Mesendoderm (in vitro differentiated cells): ENCODE data around the gene SASH1.

ENCODE experiments used
- DNase-seq: peaks from one replicate; pipeline ENCODE4 v3.0.0; 2013
- H2AK5ac ChIP-seq: 2 replicates; pipeline ENCODE4 v1.6.1; 2013; ENCODE audit warnings: low read length, inconsistent platforms
- H2BK120ac ChIP-seq: 2 replicates; pipeline ENCODE4 v1.6.1; 2013; ENCODE audit warnings: low read depth, mild to moderate bottlenecking, low read length, moderate library complexity, mixed read lengths
- H2BK15ac ChIP-seq: replicated peaks from 2 replicates; pipeline ENCODE4 v1.6.1; 2013; ENCODE audit warnings: low read depth, mild to moderate bottlenecking, moderate library complexity
- H2BK5ac ChIP-seq: 2 replicates; pipeline ENCODE4 v1.6.1; 2013; ENCODE audit warnings: low read length, inconsistent platforms
- H3K18ac ChIP-seq: 2 replicates; pipeline ENCODE4 v1.6.1; 2013; ENCODE audit warnings: mild to moderate bottlenecking, low read length, mixed read lengths
- H3K23ac ChIP-seq: one replicate; pipeline ENCODE4 v1.6.1; 2013; ENCODE audit warnings: low read length
- H3K27ac ChIP-seq: 2 replicates; pipeline ENCODE4 v1.5.1; 2013; ENCODE audit warnings: low read depth, mild to moderate bottlenecking, inconsistent platforms, low read length, moderate library complexity
- H3K27me3 ChIP-seq: 2 replicates; pipeline ENCODE4 v1.6.1; 2013; ENCODE audit warnings: low read length, control low read depth, mild to moderate bottlenecking, inconsistent platforms; ENCODE audit not compliant: insufficient read depth, poor library complexity
- H3K36me3 ChIP-seq: 2 replicates; pipeline ENCODE4 v1.6.1; 2013; ENCODE audit warnings: low read length, inconsistent platforms; ENCODE audit not compliant: control insufficient read depth, insufficient read depth
- H3K4ac ChIP-seq: one replicate; pipeline ENCODE4 v1.6.1; 2013; ENCODE audit warnings: low read depth, mild to moderate bottlenecking, low read length, moderate library complexity
- H3K4me1 ChIP-seq: 2 replicates; pipeline ENCODE4 v1.6.1; 2013; ENCODE audit warnings: low read depth, low read length, inconsistent platforms; ENCODE audit not compliant: control insufficient read depth
- H3K4me2 ChIP-seq: 2 replicates; pipeline ENCODE4 v1.6.1; 2013; ENCODE audit warnings: low read length
- H3K4me3 ChIP-seq: 2 replicates; pipeline ENCODE4 v1.5.1; 2013; ENCODE audit warnings: mild to moderate bottlenecking, low read length
- H3K56ac ChIP-seq: one replicate; pipeline ENCODE4 v1.6.1; 2013; ENCODE audit warnings: low read length
- H3K79me1 ChIP-seq: 2 replicates; pipeline ENCODE4 v1.6.1; 2013; ENCODE audit warnings: low read length, inconsistent platforms
- H3K79me2 ChIP-seq: 2 replicates; pipeline ENCODE4 v1.6.1; 2013; ENCODE audit warnings: mild to moderate bottlenecking, low read length; ENCODE audit not compliant: control insufficient read depth, insufficient read depth
- H3K9ac ChIP-seq: 2 replicates; pipeline ENCODE4 v1.6.1; 2013; ENCODE audit warnings: low read length, inconsistent platforms
- H4K5ac ChIP-seq: one replicate; pipeline ENCODE4 v1.6.1; 2013; ENCODE audit warnings: low read length
- H4K8ac ChIP-seq: one replicate; pipeline ENCODE4 v1.6.1; 2013; ENCODE audit warnings: low read depth, mild to moderate bottlenecking, control low read depth, low read length, moderate library complexity
- WGBS: extraction: QIAGEN DNeasy Blood & Tissue Kit; methylation state at CpG from one replicate; pipeline ENCODE4 v1.1.7; 2013; ENCODE audit warnings: low lambda C conversion rate, missing lambda C conversion rate; ENCODE audit not compliant: insufficient coverage; ENCODE audit errors: extremely low coverage; 5-methylcytosine and 5-hydroxymethylcytosine counted together

SASH1 gene

GRCh38 chr6:148530976-148531375, 188.3 kb downstream of the SASH1 start:
- Histone ChIP-seq H3K4me2 (no peak overlapping the region), H3K9ac (no peak overlapping the region), H3K27me3 (no peaks in the 10 kb centered on the region), H4K5ac (no peak overlapping the region), H3K4ac (no peak overlapping the region), H3K27ac (no peak overlapping the region), H2AK5ac (no peak overlapping the region), H2BK5ac (no peak overlapping the region), H3K18ac (no peak overlapping the region), H2BK15ac (no peak overlapping the region), H3K56ac (no peak overlapping the region), H3K23ac (no peak overlapping the region), H3K4me3 (no peak overlapping the region), H3K36me3 (peaks cover 3% of the 10 kb centered on the region), H3K79me1 (no peaks in the 10 kb centered on the region), H4K8ac (no peak overlapping the region), H3K4me1 (peaks cover 2% of the 10 kb centered on the region), H3K79me2 (no peaks in the 10 kb centered on the region), H2BK120ac (no peak overlapping the region)
- WGBS, result 100% methylated on average over 3 of the region's 4 CpGs
- no peak for DNase-seq

- Histone ChIP-seq H3K36me3 (peaks cover 2% of the 10 kb centered on the region), H3K9ac (no peak overlapping the region), H3K56ac (no peak overlapping the region), H4K5ac (no peak overlapping the region), H2BK15ac (no peak overlapping the region), H3K27ac (no peak overlapping the region), H3K18ac (no peak overlapping the region), H2BK120ac (no peak overlapping the region), H3K4me1 (peaks cover 2% of the 10 kb centered on the region), H3K23ac (no peak overlapping the region), H4K8ac (no peak overlapping the region), H2AK5ac (no peak overlapping the region), H2BK5ac (no peak overlapping the region), H3K4me3 (no peak overlapping the region), H3K79me1 (no peaks in the 10 kb centered on the region), H3K4me2 (no peak overlapping the region), H3K27me3 (no peaks in the 10 kb centered on the region), H3K79me2 (no peaks in the 10 kb centered on the region), H3K4ac (no peak overlapping the region)
- no peak for DNase-seq
- no CpG with 5 or more reads among the region's 13 CpGs for WGBS
Measured at GRCh38 chr6:148532698-148533097, 190.1 kb downstream of the SASH1 start.

GRCh38 chr6:148533309-148534107, 190.9 kb downstream of the SASH1 start:
- H3K4me3 ChIP-seq, result no peak overlapping the region
- H3K4me1 ChIP-seq, result peaks cover 3% of the 10 kb centered on the region
- no peaks in the 10 kb centered on the region for H3K79me1 ChIP-seq
- no peak overlapping the region for H3K4ac ChIP-seq
- WGBS, result no CpG with 5 or more reads among the region's 24 CpGs
- no peak overlapping the region for H2BK5ac ChIP-seq
- no peak for DNase-seq
- no peak overlapping the region for H3K23ac ChIP-seq
- no peak overlapping the region for H3K4me2 ChIP-seq
- no peak overlapping the region for H3K56ac ChIP-seq
- H3K18ac ChIP-seq, result no peak overlapping the region
- no peak overlapping the region for H2BK15ac ChIP-seq
- no peak overlapping the region for H4K5ac ChIP-seq
- H3K27me3 ChIP-seq, result no peaks in the 10 kb centered on the region
- H3K9ac ChIP-seq, result no peak overlapping the region
- no peaks in the 10 kb centered on the region for H3K79me2 ChIP-seq
- H2BK120ac ChIP-seq, result no peak overlapping the region
- no peak overlapping the region for H4K8ac ChIP-seq
- no peak overlapping the region for H2AK5ac ChIP-seq
- H3K36me3 ChIP-seq, result peaks cover 2% of the 10 kb centered on the region
- H3K27ac ChIP-seq, result no peak overlapping the region

- Histone ChIP-seq H2AK5ac (no peak overlapping the region), H2BK120ac (no peak overlapping the region), H3K18ac (no peak overlapping the region), H3K56ac (no peak overlapping the region), H4K8ac (no peak overlapping the region), H3K4me3 (no peak overlapping the region), H3K79me1 (no peaks in the 10 kb centered on the region), H2BK15ac (no peak overlapping the region), H3K79me2 (no peaks in the 10 kb centered on the region), H3K27me3 (no peaks in the 10 kb centered on the region), H3K27ac (no peak overlapping the region), H4K5ac (no peak overlapping the region), H2BK5ac (no peak overlapping the region), H3K4ac (no peak overlapping the region), H3K4me1 (peaks cover 4% of the 10 kb centered on the region), H3K23ac (no peak overlapping the region), H3K4me2 (no peak overlapping the region), H3K36me3 (peaks cover 2% of the 10 kb centered on the region), H3K9ac (no peak overlapping the region)
- no CpG with 5 or more reads among the region's 6 CpGs for WGBS
- no peak for DNase-seq
Measured at GRCh38 chr6:148534871-148535270, 192.2 kb downstream of the SASH1 start.

GRCh38 chr6:148535381-148535780, 192.7 kb downstream of the SASH1 start:
- no peak overlapping the region for H3K4me2 ChIP-seq
- WGBS, result no CpG with 5 or more reads among the region's 7 CpGs
- no peak for DNase-seq
- H3K36me3 ChIP-seq, result peaks cover 2% of the 10 kb centered on the region
- H2BK15ac ChIP-seq, result no peak overlapping the region
- H3K9ac ChIP-seq, result no peak overlapping the region
- H3K18ac ChIP-seq, result no peak overlapping the region
- H3K4ac ChIP-seq, result no peak overlapping the region
- no peaks in the 10 kb centered on the region for H3K27me3 ChIP-seq
- H4K5ac ChIP-seq, result no peak overlapping the region
- H3K4me3 ChIP-seq, result no peak overlapping the region
- no peaks in the 10 kb centered on the region for H3K79me1 ChIP-seq
- H3K23ac ChIP-seq, result no peak overlapping the region
- H2AK5ac ChIP-seq, result no peak overlapping the region
- H3K4me1 ChIP-seq, result peaks cover 3% of the 10 kb centered on the region
- no peaks in the 10 kb centered on the region for H3K79me2 ChIP-seq
- H2BK120ac ChIP-seq, result no peak overlapping the region
- H3K56ac ChIP-seq, result no peak overlapping the region
- H4K8ac ChIP-seq, result no peak overlapping the region
- H2BK5ac ChIP-seq, result no peak overlapping the region
- no peak overlapping the region for H3K27ac ChIP-seq

GRCh38 chr6:148535976-148536375, 193.3 kb downstream of the SASH1 start:
- no peaks in the 10 kb centered on the region for H3K79me2 ChIP-seq
- no peak overlapping the region for H2BK120ac ChIP-seq
- H3K4ac ChIP-seq, result no peak overlapping the region
- H3K23ac ChIP-seq, result no peak overlapping the region
- H4K8ac ChIP-seq, result no peak overlapping the region
- no peaks in the 10 kb centered on the region for H3K27me3 ChIP-seq
- no peak overlapping the region for H3K4me3 ChIP-seq
- H3K56ac ChIP-seq, result no peak overlapping the region
- H3K4me2 ChIP-seq, result no peak overlapping the region
- no CpG with 5 or more reads among the region's 3 CpGs for WGBS
- no peak overlapping the region for H3K18ac ChIP-seq
- H3K79me1 ChIP-seq, result no peaks in the 10 kb centered on the region
- no peak for DNase-seq
- no peak overlapping the region for H3K9ac ChIP-seq
- peaks cover 2% of the 10 kb centered on the region for H3K4me1 ChIP-seq
- H4K5ac ChIP-seq, result no peak overlapping the region
- H3K36me3 ChIP-seq, result peaks cover 6% of the 10 kb centered on the region
- H3K27ac ChIP-seq, result no peak overlapping the region
- H2BK15ac ChIP-seq, result no peak overlapping the region
- no peak overlapping the region for H2AK5ac ChIP-seq
- H2BK5ac ChIP-seq, result no peak overlapping the region
